ENCODE results near the gene BUD13.

- TF ChIP-seq CTCF (IDR thresholded peaks at IDR 0.05; ENCODE audit: low read length) (no peak), EZH2 (IDR thresholded peaks at IDR 0.05; ENCODE audit: borderline replicate concordance, low read length) (no peak)
Measured at GRCh38 chr11:116731097-116731761, 41.6 kb downstream of the BUD13 start.

All from OCI-LY1 (cell line).